Activated CD4-positive, alpha-beta memory T cell treated with anti-CD3 and anti-CD28 coated beads for 36 hours (primary cell): ENCODE measurements around the gene RANBP3. TPM values are rescaled to one million over a fixed set of nuclear protein-coding genes. Genes with fewer than 3 reads are reported as not detected.
"Not testable (repeated sequence)": the region's sequence is repeated elsewhere in the genome, so short reads cannot be mapped to it uniquely, and the experiment has no call there.

Experiments used
- CTCF ChIA-PET: fragments of 350-600 bp; sonication (Branson Sonifier 250); formaldehyde crosslinking; loops from one replicate; lab custom pipeline; 2021; ENCODE audit warnings: antibody characterized with exemption, inconsistent platforms; lab: Charles Lee
- POLR2A ChIA-PET: fragments of 350-600 bp; sonication (Branson Sonifier 250); formaldehyde crosslinking; loops from one replicate; lab custom pipeline; 2021; ENCODE audit warnings: antibody characterized with exemption; lab: Charles Lee
- DNase-seq: peaks from one replicate; pipeline ENCODE4 v3.0.0-alpha.2; 2020
- H3K27ac Mint-ChIP-seq: one replicate; pipeline ENCODE4 v1.8.0; 2021; ENCODE audit warnings: mixed read lengths
- H3K27me3 Mint-ChIP-seq: one replicate; pipeline ENCODE4 v1.8.0; 2021; ENCODE audit warnings: mixed read lengths
- H3K36me3 Mint-ChIP-seq: one replicate; pipeline ENCODE4 v1.8.0; 2021; ENCODE audit warnings: mixed read lengths
- H3K4me1 Mint-ChIP-seq: one replicate; pipeline ENCODE4 v1.8.0; 2021; ENCODE audit warnings: low read depth, mixed read lengths
- H3K4me3 Mint-ChIP-seq: one replicate; pipeline ENCODE4 v1.8.0; 2021; ENCODE audit warnings: mild to moderate bottlenecking, mixed read lengths
- H3K9me3 Mint-ChIP-seq: one replicate; pipeline ENCODE4 v1.8.0; 2021; ENCODE audit warnings: mixed read lengths
- intact Hi-C: fragments of 100-400 bp; cut with micrococcal nuclease; formaldehyde crosslinking; loops from one replicate; pipeline ENCODE4 v1.15.1; 2023
- total RNA-seq, 2 experiments: library from RNA; stranded (reverse); gene quantifications; one replicate each; pipeline ENCODE4 v1.2.3, GENCODE V29; 2021

The RANBP3 gene
- total RNA-seq, 2 experiments from 2014 or later, result 78.1 to 81.3 TPM

GRCh38 chr19:5961641-5961968, 16.3 kb downstream of the RANBP3 start:
- DNase-seq, H3K36me3 Mint-ChIP-seq, intact Hi-C loops, H3K27me3 Mint-ChIP-seq, H3K9me3 Mint-ChIP-seq: not testable (repeated sequence)
- ChIA-PET CTCF (interaction anchor here (1.0 to 2.0 kb wide), 5 partner anchors 10 to 257 kb away, joined by 3 to 8 read pairs (median 6); partner anchors contain the start of gene NRTN), POLR2A (interaction anchor here (1.4 to 1.6 kb wide), 3 partner anchors 9 to 57 kb away, joined by 3 to 6 read pairs (median 3); no protein-coding TSS in a partner anchor)
- Mint-ChIP-seq H3K27ac (peak overlapping the region; percentile 98), H3K4me3 (peak overlapping the region; percentile 43), H3K4me1 (peaks cover 93% of the 10 kb centered on the region)

- peaks cover 92% of the 10 kb centered on the region for H3K4me1 Mint-ChIP-seq
- DNase-seq, result no peak
- no peaks in the 10 kb centered on the region for H3K27me3 Mint-ChIP-seq
- intact Hi-C loops, result no loop called here
- POLR2A ChIA-PET, result interaction anchor here (1.0 kb wide), 1 partner anchor 132 kb away, joined by 3 read pairs; no protein-coding TSS in a partner anchor
- H3K9me3 Mint-ChIP-seq, result no peaks in the 10 kb centered on the region
- H3K27ac Mint-ChIP-seq, result peak overlapping the region; percentile 98
- H3K4me3 Mint-ChIP-seq, result no peak overlapping the region
- peaks cover 3% of the 10 kb centered on the region for H3K36me3 Mint-ChIP-seq
- CTCF ChIA-PET, result interaction anchor here (0.8 to 1.5 kb wide), 3 partner anchors 8 to 271 kb away, joined by 3 to 9 read pairs (median 6); no protein-coding TSS in a partner anchor
These were observed 17.6 kb downstream of the RANBP3 start for GRCh38 chr19:5960005-5961001.

- POLR2A ChIA-PET, result interaction anchor here (1.0 kb wide), 1 partner anchor 131 kb away, joined by 3 read pairs; no protein-coding TSS in a partner anchor
- Mint-ChIP-seq H3K9me3 (no peaks in the 10 kb centered on the region), H3K4me3 (no peak overlapping the region), H3K4me1 (peaks cover 91% of the 10 kb centered on the region), H3K27ac (peak overlapping the region; percentile 98), H3K27me3 (no peaks in the 10 kb centered on the region), H3K36me3 (peaks cover 1% of the 10 kb centered on the region)
- CTCF ChIA-PET, result interaction anchor here (0.8 to 1.5 kb wide), 2 partner anchors 9 to 270 kb away, joined by 3 to 9 read pairs; no protein-coding TSS in a partner anchor
- intact Hi-C loops, result loop anchor here (10.0 kb wide), 1 partner anchor 275 kb away; the partner anchor contains the start of genes HSD11B1L and MICOS13
- DNase-seq, result no peak
These were observed 18.5 kb downstream of the RANBP3 start for GRCh38 chr19:5959260-5960004.

GRCh38 chr19:5958851-5959122, 19.2 kb downstream of the RANBP3 start:
- ChIA-PET CTCF (interaction anchor here (5.2 kb wide), 1 partner anchor 9 kb away, joined by 37 read pairs; no protein-coding TSS in a partner anchor), POLR2A (no interaction called here)
- Mint-ChIP-seq H3K4me3 (no peak overlapping the region), H3K27ac (peak overlapping the region; percentile 98), H3K27me3 (no peaks in the 10 kb centered on the region), H3K9me3 (no peaks in the 10 kb centered on the region), H3K4me1 (peaks cover 91% of the 10 kb centered on the region), H3K36me3 (peaks cover 7% of the 10 kb centered on the region)
- DNase-seq, result no peak
- intact Hi-C loops, result loop anchor here (10.0 kb wide), 1 partner anchor 274 kb away; the partner anchor contains the start of genes HSD11B1L and MICOS13

- Mint-ChIP-seq H3K27ac (peak overlapping the region; percentile 19), H3K4me1 (peaks cover 91% of the 10 kb centered on the region), H3K9me3 (no peaks in the 10 kb centered on the region), H3K27me3 (no peaks in the 10 kb centered on the region), H3K4me3 (no peak overlapping the region), H3K36me3 (peaks cover 7% of the 10 kb centered on the region)
- ChIA-PET CTCF (interaction anchor here (0.9 to 5.2 kb wide), 2 partner anchors 9 to 268 kb away, joined by 4 to 37 read pairs; partner anchors contain the start of gene RPL36), POLR2A (no interaction called here)
- DNase-seq, result no peak
- intact Hi-C loops, result loop anchor here (10.0 kb wide), 1 partner anchor 273 kb away; the partner anchor contains the start of genes HSD11B1L and MICOS13
These were observed 19.7 kb downstream of the RANBP3 start for GRCh38 chr19:5958074-5958850.

- CTCF ChIA-PET, result interaction anchor here (0.9 to 5.2 kb wide), 3 partner anchors 10 to 267 kb away, joined by 4 to 37 read pairs (median 7); partner anchors contain the start of gene RPL36
These were observed 20.8 kb downstream of the RANBP3 start for GRCh38 chr19:5957170-5957569.

GRCh38 chr19:5956728-5957127, 21.2 kb downstream of the RANBP3 start:
- intact Hi-C loops, result loop anchor here (10.0 kb wide), 1 partner anchor 272 kb away; the partner anchor contains the start of genes HSD11B1L and MICOS13
- Mint-ChIP-seq H3K4me3 (no peak overlapping the region), H3K27ac (peak overlapping the region; percentile 46), H3K9me3 (no peaks in the 10 kb centered on the region), H3K4me1 (peaks cover 91% of the 10 kb centered on the region), H3K27me3 (no peaks in the 10 kb centered on the region), H3K36me3 (peaks cover 7% of the 10 kb centered on the region)
- CTCF ChIA-PET, result interaction anchor here (1.9 to 5.2 kb wide), 2 partner anchors 11 to 13 kb away, joined by 7 to 37 read pairs; no protein-coding TSS in a partner anchor
- POLR2A ChIA-PET, result no interaction called here
- no peak for DNase-seq

More at GRCh38 chr19:5957170-5957569, 20.8 kb downstream of the RANBP3 start:
- peaks cover 7% of the 10 kb centered on the region for H3K36me3 Mint-ChIP-seq
- intact Hi-C loops, result loop anchor here (10.0 kb wide), 1 partner anchor 272 kb away; the partner anchor contains the start of genes HSD11B1L and MICOS13
- POLR2A ChIA-PET, result no interaction called here
- H3K27me3 Mint-ChIP-seq, result no peaks in the 10 kb centered on the region
- H3K9me3 Mint-ChIP-seq, result no peaks in the 10 kb centered on the region
- peak overlapping the region; percentile 57 for H3K27ac Mint-ChIP-seq
- no peak overlapping the region for H3K4me3 Mint-ChIP-seq
- peaks cover 91% of the 10 kb centered on the region for H3K4me1 Mint-ChIP-seq
- no peak for DNase-seq

- H3K4me1 Mint-ChIP-seq, result peaks cover 91% of the 10 kb centered on the region
- POLR2A ChIA-PET, result no interaction called here
- no peak overlapping the region for H3K4me3 Mint-ChIP-seq
These were observed 21.6 kb downstream of the RANBP3 start for GRCh38 chr19:5956323-5956722.

GRCh38 chr19:5955636-5955935, 22.4 kb downstream of the RANBP3 start:
- H3K4me1 Mint-ChIP-seq, result peaks cover 91% of the 10 kb centered on the region
- CTCF ChIA-PET, result interaction anchor here (1.9 to 5.2 kb wide), 2 partner anchors 12 to 14 kb away, joined by 7 to 37 read pairs; no protein-coding TSS in a partner anchor
- POLR2A ChIA-PET, result no interaction called here
- H3K27ac Mint-ChIP-seq, result peak overlapping the region; percentile 36
- H3K36me3 Mint-ChIP-seq, result peaks cover 16% of the 10 kb centered on the region
- intact Hi-C loops, result loop anchor here (10.0 kb wide), 1 partner anchor 271 kb away; the partner anchor contains the start of genes HSD11B1L and MICOS13
- H3K4me3 Mint-ChIP-seq, result no peak overlapping the region
- no peaks in the 10 kb centered on the region for H3K27me3 Mint-ChIP-seq
- no peaks in the 10 kb centered on the region for H3K9me3 Mint-ChIP-seq
- DNase-seq, result no peak

More at GRCh38 chr19:5956323-5956722, 21.6 kb downstream of the RANBP3 start:
- DNase-seq, result no peak
- Mint-ChIP-seq H3K36me3 (peaks cover 10% of the 10 kb centered on the region), H3K9me3 (no peaks in the 10 kb centered on the region), H3K27ac (peak overlapping the region; percentile 46), H3K27me3 (no peaks in the 10 kb centered on the region)
- CTCF ChIA-PET, result interaction anchor here (1.9 to 5.2 kb wide), 2 partner anchors 11 to 14 kb away, joined by 7 to 37 read pairs; no protein-coding TSS in a partner anchor
- intact Hi-C loops, result loop anchor here (10.0 kb wide), 1 partner anchor 272 kb away; the partner anchor contains the start of genes HSD11B1L and MICOS13

- intact Hi-C loops, result loop anchor here (5.0 to 10.0 kb wide), 2 partner anchors 127 to 269 kb away; partner anchors contain the start of genes HSD11B1L and MICOS13
- H3K27me3 Mint-ChIP-seq, result no peaks in the 10 kb centered on the region
- CTCF ChIA-PET, result interaction anchor here (1.1 to 5.2 kb wide), 2 partner anchors 13 to 30 kb away, joined by 3 to 37 read pairs; no protein-coding TSS in a partner anchor
- H3K4me1 Mint-ChIP-seq, result peaks cover 91% of the 10 kb centered on the region
- H3K9me3 Mint-ChIP-seq, result no peaks in the 10 kb centered on the region
- peak overlapping the region; percentile 95 for H3K27ac Mint-ChIP-seq
- POLR2A ChIA-PET, result interaction anchor here (1.1 to 2.0 kb wide), 2 partner anchors 24 to 51 kb away, joined by 4 to 5 read pairs; partner anchors contain the start of genes NDUFA11 and RANBP3
- H3K36me3 Mint-ChIP-seq, result peaks cover 16% of the 10 kb centered on the region
- DNase-seq, result no peak
- H3K4me3 Mint-ChIP-seq, result peak overlapping the region; percentile 64
These were observed 23.6 kb downstream of the RANBP3 start for GRCh38 chr19:5954293-5954692.
